ENCODE data around the gene MYH10. TPM values are rescaled to one million over a fixed set of nuclear protein-coding genes. Genes with fewer than 3 reads are reported as not detected.

MYH10 gene
- total RNA-seq, 1 donor from 2014 or later = 429 TPM

DNA sequence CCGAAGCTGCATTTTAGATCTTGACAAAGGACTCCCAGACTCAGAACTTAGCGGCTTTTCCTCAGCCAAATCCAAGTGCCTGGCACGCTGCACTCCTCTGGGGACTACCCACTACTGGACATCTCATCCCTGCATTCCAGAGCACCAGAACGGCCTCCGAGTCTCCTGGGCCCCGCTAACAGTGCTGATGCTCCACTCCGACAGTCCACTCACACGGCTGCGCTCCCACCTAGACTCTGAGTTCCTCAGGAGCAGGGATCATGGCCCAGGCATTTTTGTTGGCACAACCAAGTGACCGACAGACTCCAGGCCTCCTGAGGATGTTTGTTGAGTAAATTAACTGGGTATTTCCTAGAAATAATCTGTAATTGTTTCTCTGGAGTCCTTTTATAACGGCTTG lies 115.7 kb downstream of the MYH10 start:
- H3K9me3 Mint-ChIP-seq (ENCODE audit: unreplicated experiment) = no peaks in the 10 kb centered on the region
- no peaks in the 10 kb centered on the region for H3K4me1 Mint-ChIP-seq (ENCODE audit: unreplicated experiment)
- no peak overlapping the region for H3K27ac Mint-ChIP-seq (ENCODE audit: unreplicated experiment)
- H3K4me3 Mint-ChIP-seq (ENCODE audit: unreplicated experiment) = peak overlapping the region; percentile 58
- peaks cover 67% of the 10 kb centered on the region for H3K36me3 Mint-ChIP-seq (ENCODE audit: low read depth, unreplicated experiment)
- peaks cover 7% of the 10 kb centered on the region for H3K27me3 Mint-ChIP-seq (ENCODE audit: unreplicated experiment)
- TF ChIP-seq, protein P1, sequence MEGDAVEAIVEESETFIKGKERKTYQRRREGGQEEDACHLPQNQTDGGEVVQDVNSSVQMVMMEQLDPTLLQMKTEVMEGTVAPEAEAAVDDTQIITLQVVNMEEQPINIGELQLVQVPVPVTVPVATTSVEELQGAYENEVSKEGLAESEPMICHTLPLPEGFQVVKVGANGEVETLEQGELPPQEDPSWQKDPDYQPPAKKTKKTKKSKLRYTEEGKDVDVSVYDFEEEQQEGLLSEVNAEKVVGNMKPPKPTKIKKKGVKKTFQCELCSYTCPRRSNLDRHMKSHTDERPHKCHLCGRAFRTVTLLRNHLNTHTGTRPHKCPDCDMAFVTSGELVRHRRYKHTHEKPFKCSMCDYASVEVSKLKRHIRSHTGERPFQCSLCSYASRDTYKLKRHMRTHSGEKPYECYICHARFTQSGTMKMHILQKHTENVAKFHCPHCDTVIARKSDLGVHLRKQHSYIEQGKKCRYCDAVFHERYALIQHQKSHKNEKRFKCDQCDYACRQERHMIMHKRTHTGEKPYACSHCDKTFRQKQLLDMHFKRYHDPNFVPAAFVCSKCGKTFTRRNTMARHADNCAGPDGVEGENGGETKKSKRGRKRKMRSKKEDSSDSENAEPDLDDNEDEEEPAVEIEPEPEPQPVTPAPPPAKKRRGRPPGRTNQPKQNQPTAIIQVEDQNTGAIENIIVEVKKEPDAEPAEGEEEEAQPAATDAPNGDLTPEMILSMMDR (IDR thresholded peaks at IDR 0.05; ENCODE audit: unreplicated experiment) = no peak
- DNase-seq (ENCODE audit: low spot score) = no peak

DNA sequence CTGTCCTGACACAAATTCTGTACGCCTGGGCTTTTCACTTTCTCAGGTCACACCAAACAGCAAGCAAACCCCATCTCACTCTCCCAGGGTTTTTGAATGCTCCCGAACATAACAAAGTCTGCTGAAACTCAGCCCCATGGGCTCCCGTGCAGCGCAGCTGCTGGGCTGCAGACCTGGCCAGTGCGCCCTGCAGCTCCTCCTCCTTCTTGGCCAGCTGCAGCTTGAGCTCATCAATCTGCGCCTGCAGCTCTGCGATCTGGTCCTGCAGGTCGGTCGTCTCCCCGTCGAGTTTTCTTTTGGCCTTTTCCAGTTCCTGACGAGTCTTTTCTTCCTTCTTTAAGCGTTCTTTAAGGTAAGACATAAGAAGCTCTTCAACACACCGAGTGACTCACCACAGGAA lies 124.4 kb downstream of the MYH10 start:
- Mint-ChIP-seq H3K27ac (ENCODE audit: unreplicated experiment) (peak overlapping the region; percentile 0), H3K27me3 (ENCODE audit: unreplicated experiment) (peaks cover 11% of the 10 kb centered on the region), H3K4me1 (ENCODE audit: unreplicated experiment) (peaks cover 6% of the 10 kb centered on the region), H3K36me3 (ENCODE audit: low read depth, unreplicated experiment) (peaks cover 59% of the 10 kb centered on the region), H3K4me3 (ENCODE audit: unreplicated experiment) (no peak overlapping the region), H3K9me3 (ENCODE audit: unreplicated experiment) (no peaks in the 10 kb centered on the region)
- TF ChIP-seq, protein P1 (IDR thresholded peaks at IDR 0.05; ENCODE audit: unreplicated experiment) = no peak
- DNase-seq (ENCODE audit: low spot score) = no peak

DNA sequence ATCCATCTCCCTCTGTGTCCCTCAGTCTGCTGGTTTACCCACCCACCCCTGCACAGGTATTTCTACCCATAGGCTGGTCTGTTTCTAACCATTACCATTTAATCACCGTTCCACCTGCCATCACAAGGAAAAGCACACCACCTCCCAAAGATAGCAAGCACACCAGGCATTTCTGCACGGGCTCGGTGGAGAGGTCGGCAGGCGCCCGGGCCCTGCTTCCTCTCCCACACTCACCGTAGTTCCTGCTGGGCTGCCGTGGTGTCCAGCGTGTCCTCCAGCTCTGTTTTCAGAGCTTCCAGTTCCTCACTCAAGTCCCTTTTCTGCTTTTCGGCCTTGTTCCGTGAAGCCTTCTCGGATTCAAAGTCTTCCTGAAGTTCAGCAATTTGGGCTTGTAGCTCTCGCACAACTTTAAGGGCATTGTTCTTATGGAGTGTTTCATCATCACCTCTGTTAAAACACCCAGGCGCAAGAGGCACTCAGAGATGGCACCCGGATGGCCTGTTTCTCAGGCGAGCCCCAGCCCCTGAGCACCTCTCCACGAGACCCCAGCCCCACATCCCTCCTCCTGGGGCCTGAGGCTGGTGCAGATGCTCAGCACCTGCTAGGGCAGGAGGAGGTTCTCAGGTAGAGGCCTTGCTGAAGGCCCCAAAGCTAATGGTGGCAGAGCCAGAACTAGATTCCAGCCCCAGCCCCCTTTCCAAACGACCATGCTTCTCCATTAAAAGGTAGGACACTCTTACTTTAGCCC lies 125.9 kb downstream of the MYH10 start:
- TF ChIP-seq, protein P1 (IDR thresholded peaks at IDR 0.05; ENCODE audit: unreplicated experiment) = no peak
- Mint-ChIP-seq H3K27ac (ENCODE audit: unreplicated experiment) (peak overlapping the region; percentile 10), H3K27me3 (ENCODE audit: unreplicated experiment) (peaks cover 11% of the 10 kb centered on the region), H3K4me1 (ENCODE audit: unreplicated experiment) (peaks cover 6% of the 10 kb centered on the region), H3K9me3 (ENCODE audit: unreplicated experiment) (no peaks in the 10 kb centered on the region), H3K36me3 (ENCODE audit: low read depth, unreplicated experiment) (peaks cover 71% of the 10 kb centered on the region), H3K4me3 (ENCODE audit: unreplicated experiment) (peak overlapping the region; percentile 5)
- no peak for DNase-seq (ENCODE audit: low spot score)

DNA sequence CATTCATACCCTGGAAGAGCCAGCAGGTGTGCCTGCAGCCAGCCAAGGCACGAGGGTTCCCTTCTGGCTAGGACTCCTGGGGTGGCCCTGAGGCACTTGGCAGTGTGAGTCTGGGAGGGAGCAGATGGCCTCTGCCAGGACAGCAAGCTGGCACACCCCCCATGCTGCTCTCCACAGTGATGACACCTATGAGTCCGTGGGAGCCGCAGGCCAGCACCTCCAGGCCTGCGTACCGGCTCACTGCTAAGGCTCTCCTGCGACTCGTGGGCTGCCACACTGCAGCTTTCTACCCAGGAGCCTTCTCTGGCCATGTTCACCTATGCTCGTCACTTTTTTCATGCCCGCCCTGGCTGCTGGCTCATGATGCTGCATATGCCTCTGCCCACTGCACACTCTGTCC lies 126.7 kb downstream of the MYH10 start:
- peaks cover 70% of the 10 kb centered on the region for H3K36me3 Mint-ChIP-seq (ENCODE audit: low read depth, unreplicated experiment)
- DNase-seq (ENCODE audit: low spot score) = no peak
- H3K9me3 Mint-ChIP-seq (ENCODE audit: unreplicated experiment) = no peaks in the 10 kb centered on the region

DNA sequence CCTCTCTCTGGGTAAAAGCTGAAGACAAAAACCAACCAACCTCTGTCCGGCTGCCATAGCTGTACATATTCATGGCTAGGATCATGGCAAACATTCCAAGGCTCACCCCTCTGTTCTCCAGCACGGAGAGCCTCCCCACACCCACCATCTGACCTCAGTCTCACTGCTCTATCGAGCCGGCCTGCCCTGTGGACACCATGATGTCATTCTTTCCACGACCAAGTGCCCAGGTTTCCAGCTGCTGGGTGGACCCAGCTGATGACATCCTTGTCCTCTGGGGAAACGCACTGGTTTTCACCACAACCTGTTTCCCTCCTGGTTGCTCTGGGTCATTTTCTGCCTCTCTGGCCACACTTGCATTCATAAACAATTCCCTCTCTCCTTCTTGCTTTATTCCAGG lies 127.2 kb downstream of the MYH10 start:
- Mint-ChIP-seq H3K4me1 (ENCODE audit: unreplicated experiment) (peaks cover 6% of the 10 kb centered on the region), H3K27ac (ENCODE audit: unreplicated experiment) (no peak overlapping the region), H3K36me3 (ENCODE audit: low read depth, unreplicated experiment) (peaks cover 68% of the 10 kb centered on the region), H3K4me3 (ENCODE audit: unreplicated experiment) (peak overlapping the region; percentile 27), H3K9me3 (ENCODE audit: unreplicated experiment) (no peaks in the 10 kb centered on the region), H3K27me3 (ENCODE audit: unreplicated experiment) (peaks cover 6% of the 10 kb centered on the region)
- DNase-seq (ENCODE audit: low spot score) = no peak
- TF ChIP-seq, protein P1 (IDR thresholded peaks at IDR 0.05; ENCODE audit: unreplicated experiment) = no peak

More for the DNA sequence above, 126.7 kb downstream of the MYH10 start:
- peak overlapping the region; percentile 27 for H3K4me3 Mint-ChIP-seq (ENCODE audit: unreplicated experiment)
- peaks cover 6% of the 10 kb centered on the region for H3K27me3 Mint-ChIP-seq (ENCODE audit: unreplicated experiment)
- TF ChIP-seq, protein P1 (IDR thresholded peaks at IDR 0.05; ENCODE audit: unreplicated experiment) = no peak
- H3K4me1 Mint-ChIP-seq (ENCODE audit: unreplicated experiment) = peaks cover 6% of the 10 kb centered on the region
- H3K27ac Mint-ChIP-seq (ENCODE audit: unreplicated experiment) = peak overlapping the region; percentile 10
